Measurements from ENCODE around the gene TUBG1. TPM values are rescaled to one million over a fixed set of nuclear protein-coding genes. Genes with fewer than 3 reads are reported as not detected.

Gene TUBG1
- total and polyA plus RNA-seq, 9 of the 15 experiments (the other 6 are each of a cell fraction or from before 2014, with no cell fraction given), result 33.1 to 147 (median 66.0) TPM

DNA sequence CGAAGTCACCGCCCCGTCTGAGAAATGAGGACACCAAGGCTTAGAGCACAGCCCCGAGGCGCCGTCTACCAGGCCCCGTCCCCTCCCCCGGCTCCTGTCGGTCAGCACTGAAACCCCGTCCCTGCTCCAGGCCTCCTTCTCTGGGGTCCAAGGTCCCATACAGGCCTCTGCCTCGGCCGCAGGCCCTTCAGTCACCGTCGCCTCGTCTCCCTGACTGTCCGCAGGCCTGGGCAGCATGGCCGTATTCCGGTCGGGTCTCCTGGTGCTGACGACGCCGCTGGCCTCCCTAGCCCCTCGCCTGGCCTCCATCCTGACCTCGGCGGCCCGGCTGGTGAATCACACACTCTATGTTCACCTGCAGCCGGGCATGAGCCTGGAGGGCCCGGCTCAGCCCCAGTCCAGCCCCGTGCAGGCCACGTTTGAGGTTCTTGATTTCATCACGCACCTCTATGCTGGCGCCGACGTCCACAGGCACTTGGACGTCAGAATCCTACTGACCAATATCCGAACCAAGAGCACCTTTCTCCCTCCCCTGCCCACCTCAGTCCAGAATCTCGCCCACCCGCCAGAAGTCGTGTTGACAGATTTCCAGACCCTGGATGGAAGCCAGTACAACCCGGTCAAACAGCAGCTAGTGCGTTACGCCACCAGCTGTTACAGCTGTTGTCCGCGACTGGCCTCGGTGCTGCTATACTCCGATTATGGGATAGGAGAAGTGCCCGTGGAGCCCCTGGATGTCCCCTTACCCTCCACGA lies 46.9 kb upstream of the TUBG1 start (continued):
- TF ChIP-seq, protein P1, sequence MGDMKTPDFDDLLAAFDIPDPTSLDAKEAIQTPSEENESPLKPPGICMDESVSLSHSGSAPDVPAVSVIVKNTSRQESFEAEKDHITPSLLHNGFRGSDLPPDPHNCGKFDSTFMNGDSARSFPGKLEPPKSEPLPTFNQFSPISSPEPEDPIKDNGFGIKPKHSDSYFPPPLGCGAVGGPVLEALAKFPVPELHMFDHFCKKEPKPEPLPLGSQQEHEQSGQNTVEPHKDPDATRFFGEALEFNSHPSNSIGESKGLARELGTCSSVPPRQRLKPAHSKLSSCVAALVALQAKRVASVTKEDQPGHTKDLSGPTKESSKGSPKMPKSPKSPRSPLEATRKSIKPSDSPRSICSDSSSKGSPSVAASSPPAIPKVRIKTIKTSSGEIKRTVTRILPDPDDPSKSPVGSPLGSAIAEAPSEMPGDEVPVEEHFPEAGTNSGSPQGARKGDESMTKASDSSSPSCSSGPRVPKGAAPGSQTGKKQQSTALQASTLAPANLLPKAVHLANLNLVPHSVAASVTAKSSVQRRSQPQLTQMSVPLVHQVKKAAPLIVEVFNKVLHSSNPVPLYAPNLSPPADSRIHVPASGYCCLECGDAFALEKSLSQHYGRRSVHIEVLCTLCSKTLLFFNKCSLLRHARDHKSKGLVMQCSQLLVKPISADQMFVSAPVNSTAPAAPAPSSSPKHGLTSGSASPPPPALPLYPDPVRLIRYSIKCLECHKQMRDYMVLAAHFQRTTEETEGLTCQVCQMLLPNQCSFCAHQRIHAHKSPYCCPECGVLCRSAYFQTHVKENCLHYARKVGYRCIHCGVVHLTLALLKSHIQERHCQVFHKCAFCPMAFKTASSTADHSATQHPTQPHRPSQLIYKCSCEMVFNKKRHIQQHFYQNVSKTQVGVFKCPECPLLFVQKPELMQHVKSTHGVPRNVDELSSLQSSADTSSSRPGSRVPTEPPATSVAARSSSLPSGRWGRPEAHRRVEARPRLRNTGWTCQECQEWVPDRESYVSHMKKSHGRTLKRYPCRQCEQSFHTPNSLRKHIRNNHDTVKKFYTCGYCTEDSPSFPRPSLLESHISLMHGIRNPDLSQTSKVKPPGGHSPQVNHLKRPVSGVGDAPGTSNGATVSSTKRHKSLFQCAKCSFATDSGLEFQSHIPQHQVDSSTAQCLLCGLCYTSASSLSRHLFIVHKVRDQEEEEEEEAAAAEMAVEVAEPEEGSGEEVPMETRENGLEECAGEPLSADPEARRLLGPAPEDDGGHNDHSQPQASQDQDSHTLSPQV (IDR thresholded peaks at IDR 0.05), result 0 out of 2 replicates have a peak, but pooled peaks have one; percentile 52
- TF ChIP-seq ZNF146 (CRISPR knock-in tag; IDR thresholded peaks at IDR 0.05; ENCODE audit: unreplicated experiment), result peak; percentile 17
- peak; percentile 64; the same call in 1 of the 2 replicates for TF ChIP-seq POLR2G (IDR thresholded peaks at IDR 0.05; ENCODE audit: low read depth, low read length)

DNA sequence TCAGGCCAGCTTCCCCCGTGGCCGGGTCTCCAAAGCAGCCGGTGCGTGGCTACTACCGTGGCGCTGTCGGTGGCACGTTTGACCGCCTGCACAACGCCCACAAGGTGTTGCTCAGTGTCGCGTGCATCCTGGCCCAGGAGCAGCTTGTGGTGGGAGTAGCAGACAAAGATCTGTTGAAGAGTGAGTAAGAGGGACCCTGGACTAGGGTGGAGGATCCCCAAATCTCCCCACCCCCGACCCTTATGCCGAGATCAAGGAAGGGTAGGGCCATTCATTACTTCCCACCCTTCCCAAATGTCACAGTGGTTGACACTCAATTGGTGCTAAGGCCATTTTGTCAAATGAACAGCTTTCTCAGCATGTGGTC lies 46.4 kb upstream of the TUBG1 start:
- DNase-seq (ENCODE audit: extremely low read depth in 1 of 4, low spot score in 3 of 4), result peak in 1 of 4 experiments; percentile 55
- POLR2A ChIA-PET, result interaction anchor here (0.9 to 8.3 kb wide), 4 partner anchors 10 to 115 kb away, joined by 3 to 58 read pairs (median 6); partner anchors contain the start of gene PSMC3IP
- H3K4me2 ChIP-seq (ENCODE audit: insufficient read depth, low read length), result peak overlapping the region; percentile 92
- no peaks in the 10 kb centered on the region for H3K27me3 ChIP-seq (ENCODE audit: control insufficient read depth in 2 of 2, insufficient read depth in 2 of 2, low read length in 2 of 2)
- no peaks in the 10 kb centered on the region for H4K20me1 ChIP-seq (replicated peaks; ENCODE audit: control insufficient read depth, insufficient read depth, low read length)
- in situ Hi-C loops (cut with MboI) (no loop called here), intact Hi-C loops (cut with micrococcal nuclease) (no loop called here)
- H3K9ac ChIP-seq (ENCODE audit: insufficient read depth in 1 of 2, low read depth in 2 of 2, low read length in 2 of 2), result peak overlapping the region; percentile 93 to 99
- peaks cover 21 to 66% of the 10 kb centered on the region in 2 experiments for H3K4me1 ChIP-seq (replicated peaks in 1 of 2; ENCODE audit: control insufficient read depth in 2 of 2, insufficient read depth in 2 of 2, low read length in 2 of 2)
- no TSS peak for BruUV-seq (replicated peaks)
- ATAC-seq, result no peak
- CTCF ChIA-PET (ENCODE audit: low intra/inter-chr PET ratio), result no interaction called here
- no peaks in the 10 kb centered on the region for H3K9me1 ChIP-seq (ENCODE audit: control insufficient read depth, insufficient read depth, low read length)
- 2% methylated on average over 14 of the region's 14 CpGs for WGBS (ENCODE audit: insufficient coverage, low coverage, missing lambda C conversion rate)
- peak overlapping the region; percentile 74 for H3K4me3 ChIP-seq
- no peak for FAIRE-seq
- peak overlapping the region; percentile 88 for H3K27ac ChIP-seq (ENCODE audit: extremely low read depth, low read depth, low read length)
- no peak overlapping the region for H2AFZ ChIP-seq (ENCODE audit: low read depth, low read length)
- no peaks in the 10 kb centered on the region for H3K9me3 ChIP-seq (replicated peaks; ENCODE audit: control insufficient read depth, insufficient read depth, low read depth, low read length)
- H3K79me2 ChIP-seq (ENCODE audit: control insufficient read depth, insufficient read depth, low read length), result peaks cover 45% of the 10 kb centered on the region
- peaks cover 41% of the 10 kb centered on the region for H3K36me3 ChIP-seq (ENCODE audit: control insufficient read depth, insufficient read depth, low read length)
- TF ChIP-seq EGR1 (conservative IDR thresholded peaks at IDR 0.05) (peak; percentile 77), CXXC5 (CRISPR knock-in tag; IDR thresholded peaks at IDR 0.05) (0 out of 2 replicates have a peak, but pooled peaks have one; percentile 45), ZNF212 (CRISPR knock-in tag; IDR thresholded peaks at IDR 0.05) (no peak), BHLHE40 (IDR thresholded peaks at IDR 0.05; ENCODE audit: low read length) (peak; percentile 81)
- TF ChIP-seq, protein P2, sequence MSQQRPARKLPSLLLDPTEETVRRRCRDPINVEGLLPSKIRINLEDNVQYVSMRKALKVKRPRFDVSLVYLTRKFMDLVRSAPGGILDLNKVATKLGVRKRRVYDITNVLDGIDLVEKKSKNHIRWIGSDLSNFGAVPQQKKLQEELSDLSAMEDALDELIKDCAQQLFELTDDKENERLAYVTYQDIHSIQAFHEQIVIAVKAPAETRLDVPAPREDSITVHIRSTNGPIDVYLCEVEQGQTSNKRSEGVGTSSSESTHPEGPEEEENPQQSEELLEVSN (IDR thresholded peaks at IDR 0.05; ENCODE audit: borderline replicate concordance in 1 of 2, extremely low read depth in 1 of 2, insufficient read depth in 1 of 2, insufficient read length in 1 of 2, low read depth in 1 of 2, low read length in 1 of 2, poor library complexity in 1 of 2, severe bottlenecking in 1 of 2), result peak in 1 of 2 experiments; percentile 69
- TF ChIP-seq, protein P3, sequence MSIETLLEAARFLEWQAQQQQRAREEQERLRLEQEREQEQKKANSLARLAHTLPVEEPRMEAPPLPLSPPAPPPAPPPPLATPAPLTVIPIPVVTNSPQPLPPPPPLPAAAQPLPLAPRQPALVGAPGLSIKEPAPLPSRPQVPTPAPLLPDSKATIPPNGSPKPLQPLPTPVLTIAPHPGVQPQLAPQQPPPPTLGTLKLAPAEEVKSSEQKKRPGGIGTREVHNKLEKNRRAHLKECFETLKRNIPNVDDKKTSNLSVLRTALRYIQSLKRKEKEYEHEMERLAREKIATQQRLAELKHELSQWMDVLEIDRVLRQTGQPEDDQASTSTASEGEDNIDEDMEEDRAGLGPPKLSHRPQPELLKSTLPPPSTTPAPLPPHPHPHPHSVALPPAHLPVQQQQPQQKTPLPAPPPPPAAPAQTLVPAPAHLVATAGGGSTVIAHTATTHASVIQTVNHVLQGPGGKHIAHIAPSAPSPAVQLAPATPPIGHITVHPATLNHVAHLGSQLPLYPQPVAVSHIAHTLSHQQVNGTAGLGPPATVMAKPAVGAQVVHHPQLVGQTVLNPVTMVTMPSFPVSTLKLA (conservative IDR thresholded peaks at IDR 0.05), result peak in 1 of 2 experiments; percentile 46; a peak in 2 of 4 replicates
